ENCODE results near the gene GRB14.

- no peak for TF ChIP-seq CTCF (IDR thresholded peaks at IDR 0.05)
- no peak for TF ChIP-seq POLR2A (IDR thresholded peaks at IDR 0.05)
These were observed 164.7 kb downstream of the GRB14 start for GRCh38 chr2:164456619-164457018.

Data from vagina (tissue), 2 donors.